HUES6 (cell line): ENCODE results near the gene PAPPA.

Source experiments
- H3K27ac ChIP-seq: 2 replicates; pipeline ENCODE4 v1.7.0; 2013; ENCODE audit warnings: low read depth, mild to moderate bottlenecking, low read length, inconsistent platforms
- H3K27me3 ChIP-seq: 2 replicates; pipeline ENCODE4 v1.6.1; 2013; ENCODE audit warnings: low read length; ENCODE audit not compliant: control insufficient read depth, insufficient read depth
- H3K36me3 ChIP-seq: 2 replicates; pipeline ENCODE4 v1.6.1; 2013; ENCODE audit warnings: low read length; ENCODE audit not compliant: control insufficient read depth, insufficient read depth
- H3K4me1 ChIP-seq: 2 replicates; pipeline ENCODE4 v1.6.1; 2013; ENCODE audit warnings: low read length; ENCODE audit not compliant: control insufficient read depth, insufficient read depth
- H3K4me3 ChIP-seq: 2 replicates; pipeline ENCODE4 v1.5.1; 2013; ENCODE audit warnings: low read depth, low read length
- H3K9ac ChIP-seq: one replicate; pipeline ENCODE4 v1.6.1; 2013; ENCODE audit warnings: mild to moderate bottlenecking, low read length
- H3K9me3 ChIP-seq: 2 replicates; pipeline ENCODE4 v1.6.1; 2013; ENCODE audit warnings: low read depth, low read length; ENCODE audit not compliant: control insufficient read depth, insufficient read depth

PAPPA gene

GRCh38 chr9:116382053-116382452 is 228.5 kb downstream of the PAPPA start:
- Histone ChIP-seq H3K27me3 (no peaks in the 10 kb centered on the region), H3K27ac (no peak overlapping the region), H3K4me1 (peaks cover 3% of the 10 kb centered on the region; the same call in 1 of the 2 replicates), H3K36me3 (no peaks in the 10 kb centered on the region), H3K4me3 (no peak overlapping the region), H3K9ac (no peak overlapping the region), H3K9me3 (no peaks in the 10 kb centered on the region)

- no peak overlapping the region for H3K27ac ChIP-seq
- H3K4me1 ChIP-seq: no peaks in the 10 kb centered on the region
- H3K36me3 ChIP-seq: no peaks in the 10 kb centered on the region
- no peak overlapping the region for H3K4me3 ChIP-seq
- H3K27me3 ChIP-seq: no peaks in the 10 kb centered on the region
- no peaks in the 10 kb centered on the region for H3K9me3 ChIP-seq
- H3K9ac ChIP-seq: no peak overlapping the region
Measured at GRCh38 chr9:116383133-116383532, 229.5 kb downstream of the PAPPA start.

- no peaks in the 10 kb centered on the region for H3K36me3 ChIP-seq
- no peak overlapping the region for H3K4me3 ChIP-seq
- no peaks in the 10 kb centered on the region for H3K4me1 ChIP-seq
- H3K27me3 ChIP-seq: no peaks in the 10 kb centered on the region
- H3K27ac ChIP-seq: no peak overlapping the region
- H3K9me3 ChIP-seq: no peaks in the 10 kb centered on the region
- no peak overlapping the region for H3K9ac ChIP-seq
Measured at GRCh38 chr9:116383936-116384335, 230.3 kb downstream of the PAPPA start.

- Histone ChIP-seq H3K4me3 (no peak overlapping the region), H3K4me1 (peaks cover 3% of the 10 kb centered on the region; the same call in 1 of the 2 replicates), H3K9me3 (no peaks in the 10 kb centered on the region), H3K27me3 (no peaks in the 10 kb centered on the region), H3K27ac (no peak overlapping the region), H3K9ac (no peak overlapping the region), H3K36me3 (no peaks in the 10 kb centered on the region)
Measured at GRCh38 chr9:116387934-116388698, 234.5 kb downstream of the PAPPA start.

- Histone ChIP-seq H3K9ac (no peak overlapping the region), H3K27me3 (no peaks in the 10 kb centered on the region), H3K4me3 (no peak overlapping the region), H3K36me3 (no peaks in the 10 kb centered on the region), H3K27ac (no peak overlapping the region), H3K9me3 (no peaks in the 10 kb centered on the region), H3K4me1 (peaks cover 3% of the 10 kb centered on the region; the same call in 1 of the 2 replicates)
Measured at GRCh38 chr9:116389541-116390302, 236.1 kb downstream of the PAPPA start.

- Histone ChIP-seq H3K9me3 (no peaks in the 10 kb centered on the region), H3K36me3 (no peaks in the 10 kb centered on the region), H3K27ac (no peak overlapping the region), H3K27me3 (no peaks in the 10 kb centered on the region), H3K4me1 (peaks cover 3% of the 10 kb centered on the region; the same call in 1 of the 2 replicates), H3K9ac (no peak overlapping the region), H3K4me3 (no peak overlapping the region)
Measured at GRCh38 chr9:116390303-116391228, 237.0 kb downstream of the PAPPA start.

- no peak overlapping the region for H3K27ac ChIP-seq
- H3K27me3 ChIP-seq: no peaks in the 10 kb centered on the region
- H3K9ac ChIP-seq: no peak overlapping the region
- no peaks in the 10 kb centered on the region for H3K36me3 ChIP-seq
- peaks cover 3% of the 10 kb centered on the region; the same call in 1 of the 2 replicates for H3K4me1 ChIP-seq
- no peaks in the 10 kb centered on the region for H3K9me3 ChIP-seq
- H3K4me3 ChIP-seq: no peak overlapping the region
Measured at GRCh38 chr9:116391306-116391900, 237.8 kb downstream of the PAPPA start.

- Histone ChIP-seq H3K4me3 (no peak overlapping the region), H3K9ac (no peak overlapping the region), H3K36me3 (no peaks in the 10 kb centered on the region), H3K4me1 (peaks cover 3% of the 10 kb centered on the region; the same call in 1 of the 2 replicates), H3K27me3 (no peaks in the 10 kb centered on the region), H3K27ac (no peak overlapping the region), H3K9me3 (no peaks in the 10 kb centered on the region)
Measured at GRCh38 chr9:116393198-116393597, 239.6 kb downstream of the PAPPA start.

- Histone ChIP-seq H3K27ac (no peak overlapping the region), H3K9ac (no peak overlapping the region), H3K4me3 (no peak overlapping the region), H3K27me3 (no peaks in the 10 kb centered on the region), H3K9me3 (no peaks in the 10 kb centered on the region), H3K36me3 (no peaks in the 10 kb centered on the region), H3K4me1 (peaks cover 3% of the 10 kb centered on the region; the same call in 1 of the 2 replicates)
Measured at GRCh38 chr9:116394070-116394469, 240.5 kb downstream of the PAPPA start.

GRCh38 chr9:116394894-116395698 is 241.5 kb downstream of the PAPPA start:
- Histone ChIP-seq H3K4me1 (peaks cover 3% of the 10 kb centered on the region; the same call in 1 of the 2 replicates), H3K36me3 (no peaks in the 10 kb centered on the region), H3K9me3 (no peaks in the 10 kb centered on the region), H3K4me3 (no peak overlapping the region), H3K9ac (no peak overlapping the region), H3K27ac (no peak overlapping the region), H3K27me3 (no peaks in the 10 kb centered on the region)
